Right atrium auricular region (tissue), 2 donors: ENCODE data around the gene ZNF574. TPM values are rescaled to one million over a fixed set of nuclear protein-coding genes. Genes with fewer than 3 reads are reported as not detected.

Experiments used
- DNase-seq: peaks from one replicate; pipeline ENCODE4 v3.0.0-alpha.2; 2019; ENCODE audit warnings: low spot score
- H3K27ac ChIP-seq, 2 donors: fragments of 200-600 bp; sonication (generic); 1 replicate in 1 of 2; 2 replicates in 1 of 2; pipeline ENCODE4 v1.5.1; 2016 to 2019
- H3K27me3 ChIP-seq, 2 donors: fragments of 200-600 bp; sonication (generic); one replicate each; pipeline versions ENCODE4 v1.5.1 to v1.6.0; 2017 to 2019
- H3K36me3 ChIP-seq: fragments of 200-600 bp; sonication (generic); one replicate; pipeline ENCODE4 v1.5.1; 2016
- H3K4me1 ChIP-seq, 2 donors: fragments of 200-600 bp; sonication (generic); one replicate each; pipeline versions ENCODE4 v1.5.1 to v1.6.0; 2017 to 2019
- H3K4me3 ChIP-seq, 2 donors: fragments of 200-600 bp; sonication (generic); 1 replicate in 1 of 2; 2 replicates in 1 of 2; pipeline ENCODE4 v1.5.1; 2017 to 2019; ENCODE audit warnings: mild to moderate bottlenecking in 1 of 2, moderate library complexity in 1 of 2
- H3K9me3 ChIP-seq, 2 donors: fragments of 200-600 bp; sonication (generic); one replicate each; pipeline ENCODE4 v1.5.1; 2019
- CTCF ChIP-seq, 2 donors: fragments of 200-600 bp; sonication (generic); IDR thresholded peaks; one replicate each; pipeline ENCODE4 v1.5.1; 2019; ENCODE audit warnings: antibody characterized with exemption in 2 of 2
- total RNA-seq, 2 donors: library from RNA; depleted of rRNA; stranded (reverse); fragments of >200 nt; gene quantifications; one replicate each; pipeline ENCODE4 v1.1.0, GENCODE V29; 2016

ZNF574 gene
- total RNA-seq, 2 donors from 2014 or later = 8.1 to 13.6 TPM

GRCh38 chr19:42074513-42075363 is 1.2 kb upstream of the ZNF574 start:
- TF ChIP-seq CTCF (IDR thresholded peaks at IDR 0.05) = no peak
- H3K4me3 ChIP-seq = peak overlapping the region; percentile 55 to 85
- DNase-seq = peak; percentile 60
- peaks cover 0 to 30% of the 10 kb centered on the region in 2 donors for H3K4me1 ChIP-seq
- H3K36me3 ChIP-seq = peaks cover 11% of the 10 kb centered on the region
- H3K27me3 ChIP-seq = no peaks in the 10 kb centered on the region
- peak overlapping the region; percentile 93 to 98 for H3K27ac ChIP-seq
- H3K9me3 ChIP-seq = no peaks in the 10 kb centered on the region

- H3K4me1 ChIP-seq = peaks cover 0 to 24% of the 10 kb centered on the region in 2 donors
- peak overlapping the region; percentile 93 to 98 for H3K27ac ChIP-seq
- H3K4me3 ChIP-seq = peak overlapping the region; percentile 55 to 85
- peaks cover 17% of the 10 kb centered on the region for H3K36me3 ChIP-seq
- no peaks in the 10 kb centered on the region for H3K9me3 ChIP-seq
- no peak for TF ChIP-seq CTCF (IDR thresholded peaks at IDR 0.05)
- no peaks in the 10 kb centered on the region for H3K27me3 ChIP-seq
- no peak for DNase-seq
Observed at GRCh38 chr19:42075364-42075615, 676 bp upstream of the ZNF574 start.

- peaks cover 0 to 22% of the 10 kb centered on the region in 2 donors for H3K4me1 ChIP-seq
- no peak for DNase-seq
- peaks cover 28% of the 10 kb centered on the region for H3K36me3 ChIP-seq
- TF ChIP-seq CTCF (IDR thresholded peaks at IDR 0.05) = no peak
- H3K27me3 ChIP-seq = no peaks in the 10 kb centered on the region
- no peaks in the 10 kb centered on the region for H3K9me3 ChIP-seq
- peak overlapping the region; percentile 77 to 85 for H3K4me3 ChIP-seq
- H3K27ac ChIP-seq = peak overlapping the region; percentile 93 to 98
Observed at GRCh38 chr19:42076380-42076944, 496 bp downstream of the ZNF574 start.

- Histone ChIP-seq H3K9me3 (no peaks in the 10 kb centered on the region), H3K4me3 (no peak overlapping the region), H3K27me3 (no peaks in the 10 kb centered on the region), H3K4me1 (peaks cover 0 to 22% of the 10 kb centered on the region in 2 donors), H3K36me3 (peaks cover 40% of the 10 kb centered on the region), H3K27ac (no peak overlapping the region)
- no peak for DNase-seq
- TF ChIP-seq CTCF (IDR thresholded peaks at IDR 0.05) = no peak
Observed at GRCh38 chr19:42078058-42078457, 2.1 kb downstream of the ZNF574 start.

GRCh38 chr19:42078538-42079275 is 2.7 kb downstream of the ZNF574 start:
- no peaks in the 10 kb centered on the region for H3K9me3 ChIP-seq
- no peak overlapping the region for H3K27ac ChIP-seq
- no peak for TF ChIP-seq CTCF (IDR thresholded peaks at IDR 0.05)
- H3K27me3 ChIP-seq = no peaks in the 10 kb centered on the region
- H3K4me1 ChIP-seq = peaks cover 0 to 22% of the 10 kb centered on the region in 2 donors
- DNase-seq = no peak
- peaks cover 46% of the 10 kb centered on the region for H3K36me3 ChIP-seq
- no peak overlapping the region for H3K4me3 ChIP-seq
